Kidney epithelial cell (primary cell): ENCODE results near the gene GRM3. TPM values are rescaled to one million over a fixed set of nuclear protein-coding genes. Genes with fewer than 3 reads are reported as not detected.

ENCODE experiments used
- DNase-seq: peaks from one replicate; pipeline ENCODE4 v3.0.0-alpha.2; 2010; ENCODE audit warnings: low read depth
- H3K27me3 ChIP-seq: 2 replicates; pipeline ENCODE4 v1.6.0; 2011; ENCODE audit warnings: low read length; ENCODE audit not compliant: control insufficient read depth, insufficient read depth
- H3K36me3 ChIP-seq: 2 replicates; pipeline ENCODE4 v1.5.1; 2011; ENCODE audit warnings: low read length; ENCODE audit not compliant: control insufficient read depth, insufficient read depth
- H3K4me3 ChIP-seq: 2 replicates; pipeline ENCODE4 v1.5.1; 2011; ENCODE audit warnings: low read depth, mild to moderate bottlenecking, control low read depth, low read length
- CTCF ChIP-seq: IDR thresholded peaks from 2 replicates; pipeline ENCODE4 v1.5.1; 2011; ENCODE audit warnings: mild to moderate bottlenecking, moderate library complexity, low read length, control low read depth, inconsistent platforms; ENCODE audit not compliant: insufficient read depth, poor library complexity, severe bottlenecking
- total RNA-seq: library from RNA; depleted of rRNA; stranded (reverse); fragments of >200 nt; gene quantifications from 2 replicates; pipeline ENCODE4 v1.2.3, GENCODE V29; 2015

GRM3 gene
- total RNA-seq, 1 donor from 2014 or later, result not detected

DNA sequence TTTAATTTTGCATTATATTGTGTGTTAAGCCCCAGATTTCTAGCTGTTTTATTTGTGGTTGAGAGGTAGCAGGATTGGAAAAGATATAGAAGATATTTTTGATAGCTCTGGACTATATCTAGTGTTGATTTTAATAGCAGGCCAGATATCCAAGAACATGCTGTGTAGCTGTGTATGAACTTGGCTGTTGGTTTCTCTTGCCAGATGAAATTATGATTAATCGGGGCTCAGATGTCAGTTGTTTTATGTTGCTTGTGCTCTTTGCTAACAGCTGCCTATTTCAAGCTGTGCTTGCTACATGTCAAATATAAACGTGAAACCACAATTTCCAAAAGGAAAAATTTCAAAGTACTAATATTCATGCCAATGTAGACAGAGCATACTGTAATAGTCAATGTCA is 141.1 kb downstream of the GRM3 start:
- TF ChIP-seq CTCF, result no peak
- DNase-seq, result no peak
- no peaks in the 10 kb centered on the region for H3K27me3 ChIP-seq

GRCh38 chr7:86785641-86786040 is 141.9 kb downstream of the GRM3 start:
- no peak for TF ChIP-seq CTCF
- no peak for DNase-seq
- Histone ChIP-seq H3K36me3 (no peaks in the 10 kb centered on the region), H3K27me3 (no peaks in the 10 kb centered on the region), H3K4me3 (no peak overlapping the region)

More for the DNA sequence above, 141.1 kb downstream of the GRM3 start:
- H3K4me3 ChIP-seq, result no peak overlapping the region
- H3K36me3 ChIP-seq, result no peaks in the 10 kb centered on the region

GRCh38 chr7:86786376-86786775 is 142.7 kb downstream of the GRM3 start:
- no peaks in the 10 kb centered on the region for H3K27me3 ChIP-seq

GRCh38 chr7:86788948-86789347 is 145.2 kb downstream of the GRM3 start:
- DNase-seq, result no peak
- Histone ChIP-seq H3K4me3 (no peak overlapping the region), H3K27me3 (no peaks in the 10 kb centered on the region), H3K36me3 (no peaks in the 10 kb centered on the region)
- no peak for TF ChIP-seq CTCF

More at GRCh38 chr7:86786376-86786775, 142.7 kb downstream of the GRM3 start:
- TF ChIP-seq CTCF, result no peak
- no peak overlapping the region for H3K4me3 ChIP-seq
- DNase-seq, result no peak
- H3K36me3 ChIP-seq, result no peaks in the 10 kb centered on the region

DNA sequence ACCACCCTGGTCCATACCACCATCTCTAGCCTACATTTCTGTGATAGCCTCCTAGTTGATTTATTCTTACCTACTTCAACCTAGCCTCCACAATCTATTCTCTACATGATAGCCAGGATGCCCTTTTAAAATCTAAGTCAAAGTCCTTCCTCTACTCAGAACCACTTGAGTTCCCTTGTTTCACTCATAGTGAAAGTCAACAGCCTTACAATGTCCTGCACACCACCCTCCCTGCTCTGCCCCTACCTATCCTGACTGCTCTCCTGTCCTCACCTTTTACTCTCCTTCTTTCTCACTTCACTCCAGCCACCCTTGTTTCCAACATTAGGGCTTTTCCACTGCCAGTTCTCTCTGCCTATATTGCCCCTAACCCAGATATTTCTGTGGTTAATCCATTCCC is 146.7 kb downstream of the GRM3 start:
- H3K36me3 ChIP-seq, result no peaks in the 10 kb centered on the region
- TF ChIP-seq CTCF, result no peak

DNA sequence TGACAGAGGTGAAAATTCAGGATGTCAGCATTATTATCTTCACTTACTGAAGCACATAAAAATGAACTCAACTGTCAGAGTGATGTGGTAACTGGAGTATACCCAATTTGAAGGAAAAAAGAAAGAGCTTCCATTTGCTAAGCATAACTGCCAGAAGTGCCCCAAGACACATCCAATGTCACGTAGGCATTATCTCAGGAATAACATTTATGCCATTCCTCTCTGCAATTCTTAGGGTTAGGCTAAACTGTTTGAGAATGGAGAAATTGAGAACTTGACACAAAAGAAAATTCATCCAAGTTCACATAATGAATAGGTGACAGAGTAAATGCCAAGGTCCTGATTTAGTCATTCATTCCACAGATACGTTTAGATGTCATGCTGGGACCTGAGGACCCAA is 148.6 kb downstream of the GRM3 start:
- Histone ChIP-seq H3K36me3 (no peaks in the 10 kb centered on the region), H3K27me3 (no peaks in the 10 kb centered on the region), H3K4me3 (no peak overlapping the region)
- no peak for DNase-seq
- no peak for TF ChIP-seq CTCF

More for the DNA sequence above, 146.7 kb downstream of the GRM3 start:
- Histone ChIP-seq H3K27me3 (no peaks in the 10 kb centered on the region), H3K4me3 (no peak overlapping the region)
- DNase-seq, result no peak
